GM12878 (cell line): ENCODE data around the gene LCLAT1. TPM values are rescaled to one million over a fixed set of nuclear protein-coding genes. Genes with fewer than 3 reads are reported as not detected.
A peak's percentile ranks its signal among the peaks of the same experiment; 100 is the strongest.

ENCODE experiments used
- ATF3 ChIP-seq: IDR thresholded peaks from 2 replicates; pipeline ENCODE4 v1.6.1; 2011; ENCODE audit warnings: low read depth, mild to moderate bottlenecking, low read length, moderate library complexity, borderline replicate concordance; ENCODE audit errors: extremely low read depth
- BACH1 ChIP-seq: fragments of 450-650 bp; IDR thresholded peaks from 2 replicates; pipeline ENCODE4 v1.6.1; 2017; ENCODE audit warnings: mild to moderate bottlenecking, borderline replicate concordance
- BRCA1 ChIP-seq: IDR thresholded peaks from 2 replicates; pipeline ENCODE4 v1.6.1; 2011; ENCODE audit warnings: low read depth, low read length, improper control_type of control experiment
- CREM ChIP-seq: IDR thresholded peaks from 2 replicates; pipeline ENCODE4 v1.6.1; 2014; ENCODE audit warnings: antibody characterized with exemption, low read depth
- E2F4 ChIP-seq: IDR thresholded peaks from 2 replicates; pipeline ENCODE4 v1.6.1; 2012; ENCODE audit warnings: low read depth, low read length, improper control_type of control experiment
- EED ChIP-seq: sonication (generic); IDR thresholded peaks from 2 replicates; pipeline ENCODE4 v1.6.1; 2016; ENCODE audit warnings: antibody characterized with exemption, low read depth
- HCFC1 ChIP-seq: fragments of 150-350 bp; IDR thresholded peaks from 2 replicates; pipeline ENCODE4 v1.6.1; 2014; ENCODE audit warnings: low read length
- HDGF ChIP-seq: fragments of 450-650 bp; IDR thresholded peaks from 2 replicates; pipeline ENCODE4 v1.6.1; 2016; ENCODE audit warnings: antibody characterized with exemption
- JUND ChIP-seq: IDR thresholded peaks from 2 replicates; pipeline ENCODE4 v1.6.1; 2012; ENCODE audit warnings: low read depth, mild to moderate bottlenecking, low read length, improper control_type of control experiment, moderate library complexity
- KDM1A ChIP-seq: fragments of 200-600 bp; sonication (generic); IDR thresholded peaks from 2 replicates; pipeline ENCODE4 v1.6.1; 2016; ENCODE audit warnings: borderline replicate concordance
- MTA2 ChIP-seq: fragments of 450-650 bp; IDR thresholded peaks from 2 replicates; pipeline ENCODE4 v1.6.1; 2016; ENCODE audit warnings: low read depth, mild to moderate bottlenecking, moderate library complexity
- NFYB ChIP-seq: IDR thresholded peaks from 2 replicates; pipeline ENCODE4 v1.6.1; 2011; ENCODE audit warnings: low read depth, mild to moderate bottlenecking, low read length, improper control_type of control experiment, moderate library complexity; ENCODE audit not compliant: insufficient read depth
- RELA ChIP-seq: fragments of 450-650 bp; IDR thresholded peaks from 2 replicates; pipeline ENCODE4 v1.8.0; 2014; ENCODE audit warnings: borderline replicate concordance; ENCODE audit not compliant: partially characterized antibody
- RELB ChIP-seq: fragments of 450-650 bp; IDR thresholded peaks from 2 replicates; pipeline ENCODE4 v1.6.1; 2017; ENCODE audit warnings: low read depth, mild to moderate bottlenecking, moderate library complexity
- REST ChIP-seq: IDR thresholded peaks from 2 replicates; pipeline ENCODE4 v1.6.1; 2012; ENCODE audit warnings: mild to moderate bottlenecking, low read depth, low read length
- TCF3 ChIP-seq: IDR thresholded peaks from 2 replicates; pipeline ENCODE4 v1.6.1; 2012; ENCODE audit warnings: low read depth, mild to moderate bottlenecking, low read length, borderline replicate concordance; ENCODE audit not compliant: insufficient read depth
- ZNF384 ChIP-seq: IDR thresholded peaks from 2 replicates; pipeline ENCODE4 v1.6.1; 2012; ENCODE audit warnings: low read depth, mild to moderate bottlenecking, low read length, improper control_type of control experiment, borderline replicate concordance
- polyA plus RNA-seq, 11 experiments: library from polyadenylated mRNA; depleted of rRNA in 4 of 11; unstranded in 6 of 11; stranded (reverse) in 5 of 11; fragments of >200 nt; fragmentation: Nextera tagmentation in 4 of 11; fragmentation: Illumina TruSeq in 1 of 11; extraction: Ambion mirVana in 4 of 11; extraction: Trizol in 1 of 11; gene quantifications; 1 replicate in 1 of 11; 2 replicates in 10 of 11; pipeline versions ENCODE4 v1.2.1 to v1.2.3, GENCODE V29; 2011 to 2016; ENCODE audit warnings: inconsistent platforms in 2 of 11, missing spikeins in 2 of 11, low read depth in 1 of 11
- total RNA-seq, 4 experiments: library from RNA; depleted of rRNA in 3 of 4; stranded (reverse); fragments of >200 nt in 3 of 4; fragmentation: Illumina TruSeq in 1 of 4; extraction: Trizol in 1 of 4; gene quantifications; 2 replicates each; pipeline versions ENCODE4 v1.2.1 to v1.2.3, GENCODE V29; 2013 to 2021
- TF ChIP-seq, protein P1 (sequence below): fragments of 450-650 bp; conservative IDR thresholded peaks from 2 replicates; pipeline ENCODE4 v1.6.1; 2017; ENCODE audit warnings: mild to moderate bottlenecking, moderate library complexity
- TF ChIP-seq, protein P2 (sequence below): fragments of 150-350 bp; IDR thresholded peaks from 2 replicates; pipeline ENCODE4 v1.6.1; 2016; ENCODE audit warnings: low read depth, low read length

LCLAT1 gene
- total and polyA plus RNA-seq, 10 of the 15 experiments (the other 5 are each of a cell fraction or from before 2014, with no cell fraction given), result 8.1 to 33.0 (median 15.9) TPM

GRCh38 chr2:30627151-30627550 lies 180.1 kb downstream of the LCLAT1 start (continued):
- TF ChIP-seq, protein P1, sequence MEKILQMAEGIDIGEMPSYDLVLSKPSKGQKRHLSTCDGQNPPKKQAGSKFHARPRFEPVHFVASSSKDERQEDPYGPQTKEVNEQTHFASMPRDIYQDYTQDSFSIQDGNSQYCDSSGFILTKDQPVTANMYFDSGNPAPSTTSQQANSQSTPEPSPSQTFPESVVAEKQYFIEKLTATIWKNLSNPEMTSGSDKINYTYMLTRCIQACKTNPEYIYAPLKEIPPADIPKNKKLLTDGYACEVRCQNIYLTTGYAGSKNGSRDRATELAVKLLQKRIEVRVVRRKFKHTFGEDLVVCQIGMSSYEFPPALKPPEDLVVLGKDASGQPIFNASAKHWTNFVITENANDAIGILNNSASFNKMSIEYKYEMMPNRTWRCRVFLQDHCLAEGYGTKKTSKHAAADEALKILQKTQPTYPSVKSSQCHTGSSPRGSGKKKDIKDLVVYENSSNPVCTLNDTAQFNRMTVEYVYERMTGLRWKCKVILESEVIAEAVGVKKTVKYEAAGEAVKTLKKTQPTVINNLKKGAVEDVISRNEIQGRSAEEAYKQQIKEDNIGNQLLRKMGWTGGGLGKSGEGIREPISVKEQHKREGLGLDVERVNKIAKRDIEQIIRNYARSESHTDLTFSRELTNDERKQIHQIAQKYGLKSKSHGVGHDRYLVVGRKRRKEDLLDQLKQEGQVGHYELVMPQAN, result no peak
- TF ChIP-seq REST, result no peak
- no peak for TF ChIP-seq TCF3
- no peak for TF ChIP-seq E2F4
- TF ChIP-seq JUND, result no peak
- TF ChIP-seq RELA, result no peak
- no peak for TF ChIP-seq RELB
- TF ChIP-seq KDM1A, result no peak
- no peak for TF ChIP-seq CREM
- peak; percentile 79 for TF ChIP-seq NFYB
- TF ChIP-seq ZNF384, result no peak
- TF ChIP-seq, protein P2, sequence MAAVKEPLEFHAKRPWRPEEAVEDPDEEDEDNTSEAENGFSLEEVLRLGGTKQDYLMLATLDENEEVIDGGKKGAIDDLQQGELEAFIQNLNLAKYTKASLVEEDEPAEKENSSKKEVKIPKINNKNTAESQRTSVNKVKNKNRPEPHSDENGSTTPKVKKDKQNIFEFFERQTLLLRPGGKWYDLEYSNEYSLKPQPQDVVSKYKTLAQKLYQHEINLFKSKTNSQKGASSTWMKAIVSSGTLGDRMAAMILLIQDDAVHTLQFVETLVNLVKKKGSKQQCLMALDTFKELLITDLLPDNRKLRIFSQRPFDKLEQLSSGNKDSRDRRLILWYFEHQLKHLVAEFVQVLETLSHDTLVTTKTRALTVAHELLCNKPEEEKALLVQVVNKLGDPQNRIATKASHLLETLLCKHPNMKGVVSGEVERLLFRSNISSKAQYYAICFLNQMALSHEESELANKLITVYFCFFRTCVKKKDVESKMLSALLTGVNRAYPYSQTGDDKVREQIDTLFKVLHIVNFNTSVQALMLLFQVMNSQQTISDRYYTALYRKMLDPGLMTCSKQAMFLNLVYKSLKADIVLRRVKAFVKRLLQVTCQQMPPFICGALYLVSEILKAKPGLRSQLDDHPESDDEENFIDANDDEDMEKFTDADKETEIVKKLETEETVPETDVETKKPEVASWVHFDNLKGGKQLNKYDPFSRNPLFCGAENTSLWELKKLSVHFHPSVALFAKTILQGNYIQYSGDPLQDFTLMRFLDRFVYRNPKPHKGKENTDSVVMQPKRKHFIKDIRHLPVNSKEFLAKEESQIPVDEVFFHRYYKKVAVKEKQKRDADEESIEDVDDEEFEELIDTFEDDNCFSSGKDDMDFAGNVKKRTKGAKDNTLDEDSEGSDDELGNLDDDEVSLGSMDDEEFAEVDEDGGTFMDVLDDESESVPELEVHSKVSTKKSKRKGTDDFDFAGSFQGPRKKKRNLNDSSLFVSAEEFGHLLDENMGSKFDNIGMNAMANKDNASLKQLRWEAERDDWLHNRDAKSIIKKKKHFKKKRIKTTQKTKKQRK, result no peak
- no peak for TF ChIP-seq EED
- no peak for TF ChIP-seq BRCA1
- no peak for TF ChIP-seq BACH1
- TF ChIP-seq ATF3, result no peak
- no peak for TF ChIP-seq HDGF
- no peak for TF ChIP-seq HCFC1
- no peak for TF ChIP-seq MTA2
